ENCODE measurements around the gene ATP6V1B1. TPM values are rescaled to one million over a fixed set of nuclear protein-coding genes. Genes with fewer than 3 reads are reported as not detected.

Gene ATP6V1B1
- total and polyA plus RNA-seq, 2 of the 4 experiments (the other 2 are of a cell fraction), result 1.3 TPM; not detected in 1

GRCh38 chr2:70939839-70940580, 4.3 kb downstream of the ATP6V1B1 start:
- H3K56ac ChIP-seq (ENCODE audit: extremely low read depth, insufficient read depth, low read length), result no peak overlapping the region
- no peak overlapping the region for H4K91ac ChIP-seq (ENCODE audit: insufficient read depth, low read depth, low read length)
- H3K36me3 ChIP-seq (ENCODE audit: control insufficient read depth, insufficient read depth, low read length), result no peaks in the 10 kb centered on the region
- H3K9me3 ChIP-seq (ENCODE audit: control insufficient read depth, insufficient read depth, low read length), result no peaks in the 10 kb centered on the region
- no peak for DNase-seq
- in situ Hi-C loops (cut with MboI; ENCODE audit: low sequenced_read_pairs) (no loop called here), dilution Hi-C loops (cut with HindIII; ENCODE audit: low sequenced_read_pairs, unreplicated experiment) (no loop called here), intact Hi-C loops (cut with micrococcal nuclease) (no loop called here)
- no peaks in the 10 kb centered on the region for H3K9me1 ChIP-seq (ENCODE audit: insufficient read depth, low read length)
- H4K5ac ChIP-seq (ENCODE audit: low read depth, low read length), result no peak overlapping the region
- H2AFZ ChIP-seq (replicated peaks; ENCODE audit: low read length, poor library complexity), result no peak overlapping the region
- no peak overlapping the region for H2BK20ac ChIP-seq (ENCODE audit: low read depth, low read length)
- WGBS, 2 experiments (ENCODE audit: extremely low coverage in 2 of 2, insufficient read length in 1 of 2), result 44% methylated on average over 6 of the region's 10 CpGs; no CpG with 5 or more reads in 1 of the 2 experiments
- ATAC-seq (ENCODE audit: low read depth), result no peak
- H2AK5ac ChIP-seq (ENCODE audit: low read depth, low read length), result no peak overlapping the region
- no peak overlapping the region for H3K4ac ChIP-seq (ENCODE audit: low read depth, low read length)
- no peak overlapping the region for H3K4me3 ChIP-seq (ENCODE audit: insufficient read depth, low read depth, low read length)
- no peak overlapping the region for H2BK120ac ChIP-seq (ENCODE audit: low read depth, low read length)
- POLR2A ChIA-PET (ENCODE audit: unreplicated experiment), result no interaction called here
- no peaks in the 10 kb centered on the region; the same call in 1 of the 2 replicates for H3K27me3 ChIP-seq (ENCODE audit: control insufficient read depth, insufficient read depth, low read length)
- no peak overlapping the region for H3K27ac ChIP-seq (ENCODE audit: insufficient read depth, low read length)
- H4K20me1 ChIP-seq (ENCODE audit: insufficient read depth, low read length), result no peaks in the 10 kb centered on the region; the same call in none of the 2 replicates
- no peak overlapping the region for H3K14ac ChIP-seq (replicated peaks; ENCODE audit: low read depth, low read length)
- no peak overlapping the region for H3K23ac ChIP-seq (ENCODE audit: low read depth, low read length)
- H3K9ac ChIP-seq (ENCODE audit: low read depth, low read length), result no peak overlapping the region
- H3K18ac ChIP-seq (ENCODE audit: low read depth, low read length), result no peak overlapping the region
- H3K79me1 ChIP-seq (ENCODE audit: low read depth in 1 of 2, low read length in 2 of 2), result no peaks in the 10 kb centered on the region
- no peak overlapping the region for H4K8ac ChIP-seq (ENCODE audit: low read depth in 2 of 2, low read length in 2 of 2)
- no peak overlapping the region for H2AK9ac ChIP-seq (replicated peaks; ENCODE audit: low read depth, low read length, poor library complexity)
- CTCF ChIA-PET, result no interaction called here
- H2BK15ac ChIP-seq (ENCODE audit: low read depth, low read length), result no peak overlapping the region
- no peaks in the 10 kb centered on the region for H3K4me1 ChIP-seq (ENCODE audit: control insufficient read depth, insufficient read depth, low read length)
- H3K4me2 ChIP-seq (ENCODE audit: low read depth, low read length), result no peak overlapping the region
- no TSS peak for BruUV-seq (replicated peaks)
- no peak overlapping the region for H2BK5ac ChIP-seq (ENCODE audit: low read depth, low read length, poor library complexity, severe bottlenecking)
- TF ChIP-seq ELK1 (IDR thresholded peaks at IDR 0.05; ENCODE audit: borderline replicate concordance, low read depth, low read length) (no peak), POLR2A (IDR thresholded peaks at IDR 0.05; ENCODE audit: low read depth, low read length) (no peak), FOS (IDR thresholded peaks at IDR 0.05; ENCODE audit: low read depth, low read length) (no peak), MAZ (IDR thresholded peaks at IDR 0.05; ENCODE audit: borderline replicate concordance, low read depth, low read length) (no peak), RFX5 (IDR thresholded peaks at IDR 0.05; ENCODE audit: low read depth, low read length) (no peak), USF2 (IDR thresholded peaks at IDR 0.05; ENCODE audit: low read depth, low read length) (no peak), RCOR1 (IDR thresholded peaks at IDR 0.05; ENCODE audit: insufficient replicate concordance, low read length) (no peak), NFE2L2 (IDR thresholded peaks at IDR 0.05; ENCODE audit: low read depth, low read length) (no peak), MAFK (IDR thresholded peaks at IDR 0.05; ENCODE audit: low read depth, low read length) (no peak), RAD21 (IDR thresholded peaks at IDR 0.05; ENCODE audit: low read length) (no peak), BHLHE40 (IDR thresholded peaks at IDR 0.05; ENCODE audit: low read depth, low read length) (no peak), MXI1 (IDR thresholded peaks at IDR 0.05; ENCODE audit: borderline replicate concordance, low read depth, low read length) (no peak), CTCF (conservative IDR thresholded peaks at IDR 0.05; ENCODE audit: low read depth, low read length) (no peak), CHD1 (IDR thresholded peaks at IDR 0.05; ENCODE audit: low read depth, low read length) (no peak), CEBPB (IDR thresholded peaks at IDR 0.05; ENCODE audit: low read depth, low read length) (no peak), SMC3 (IDR thresholded peaks at IDR 0.05; ENCODE audit: low read depth, low read length) (no peak)

Data from IMR-90 (cell line).